ENCODE data around the gene ZNF442.

- TF ChIP-seq CTCF (IDR thresholded peaks at IDR 0.05) (no peak), POLR2AphosphoS5 (IDR thresholded peaks at IDR 0.05) (no peak), POLR2A (IDR thresholded peaks at IDR 0.05) (no peak)
Measured at GRCh38 chr19:12318782-12319413, 46.6 kb downstream of the ZNF442 start.
